ENCODE measurements around the gene PFKP.

- TF ChIP-seq POLR2AphosphoS5 (IDR thresholded peaks at IDR 0.05; ENCODE audit: low read depth, low read length) (no peak), POLR2A (IDR thresholded peaks at IDR 0.05; ENCODE audit: low read depth, low read length) (no peak)
Observed at GRCh38 chr10:3163879-3164278, 96.5 kb downstream of the PFKP start.

Data from GM12891 (cell line).